Measurements from ENCODE around the gene SLC25A47.

- TF ChIP-seq CTCF (IDR thresholded peaks at IDR 0.05), result no peak
- no peak for TF ChIP-seq POLR2A (IDR thresholded peaks at IDR 0.05)
These were observed 51.7 kb downstream of the SLC25A47 start for GRCh38 chr14:100374876-100375265.

All from body of pancreas (tissue), 4 donors.